BLaER1 (cell line): ENCODE results near the gene PPP1R13L.
"Not testable (repeated sequence)": the region's sequence is repeated elsewhere in the genome, so short reads cannot be mapped to it uniquely, and the experiment has no call there.

ENCODE experiments used
- H3K27ac ChIP-seq: shearing (Covaris generic); formaldehyde crosslinking; 2 replicates; pipeline ENCODE4 v1.8.1; 2022
- H3K27me3 ChIP-seq: shearing (Covaris generic); formaldehyde crosslinking; 2 replicates; pipeline ENCODE4 v1.8.1; 2022
- H3K36me3 ChIP-seq: shearing (Covaris generic); formaldehyde crosslinking; 2 replicates; pipeline ENCODE4 v1.8.1; 2022
- H3K4me1 ChIP-seq: shearing (Covaris generic); formaldehyde crosslinking; 2 replicates; pipeline ENCODE4 v1.8.1; 2022
- H3K4me2 ChIP-seq: shearing (Covaris generic); formaldehyde crosslinking; 2 replicates; pipeline ENCODE4 v1.8.1; 2022
- H3K4me3 ChIP-seq: shearing (Covaris generic); formaldehyde crosslinking; 2 replicates; pipeline ENCODE4 v1.8.1; 2022
- H3K9ac ChIP-seq: shearing (Covaris generic); formaldehyde crosslinking; 2 replicates; pipeline ENCODE4 v1.8.1; 2022
- H3K9me3 ChIP-seq: shearing (Covaris generic); formaldehyde crosslinking; 2 replicates; pipeline ENCODE4 v1.8.1; 2022
- H4K20me1 ChIP-seq: shearing (Covaris generic); formaldehyde crosslinking; 2 replicates; pipeline ENCODE4 v1.8.1; 2022
- Cebpa-rat ChIP-seq: shearing (Covaris generic); IDR thresholded peaks from 2 replicates; pipeline ENCODE4 v1.8.1; 2022

The PPP1R13L gene

DNA sequence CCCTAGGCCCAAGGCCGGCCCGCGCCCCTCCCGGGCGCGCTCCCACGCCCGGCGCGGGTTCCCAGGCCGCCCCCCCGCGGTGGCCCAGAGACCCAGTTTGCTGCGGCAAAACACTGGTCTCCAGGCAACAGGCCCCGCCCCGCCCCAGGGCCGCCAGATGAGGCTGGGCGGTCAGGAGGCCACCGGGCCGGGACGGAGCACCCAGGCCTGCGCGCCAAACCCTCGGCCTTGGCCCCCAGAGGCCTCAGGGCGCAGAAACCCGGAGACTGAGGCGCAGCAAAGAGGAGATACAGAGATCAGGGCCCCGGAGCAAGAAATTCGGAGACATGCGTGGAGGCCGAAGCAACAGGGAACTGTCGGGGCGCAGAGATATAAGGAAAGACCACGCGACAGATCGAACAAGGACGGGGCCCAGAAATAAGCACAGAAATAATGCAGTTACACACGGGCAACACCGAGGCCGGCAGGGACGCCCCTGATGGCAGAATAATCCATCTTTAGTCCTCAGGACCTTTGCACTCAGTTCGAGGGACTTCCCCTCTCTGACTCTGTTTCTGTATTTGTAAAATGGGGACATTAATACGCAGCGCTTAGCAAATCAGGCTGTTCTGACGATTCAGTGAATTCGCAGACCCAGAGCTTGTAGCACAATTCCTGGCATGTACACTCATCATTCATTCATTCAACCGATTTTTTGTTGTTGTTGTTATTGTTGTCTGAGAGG, 39.6 kb upstream of the PPP1R13L start:
- no peak for TF ChIP-seq Cebpa-rat
- H3K27ac ChIP-seq: peak overlapping the region; percentile 67
- H3K9ac ChIP-seq: peak overlapping the region; percentile 6; the same call in 1 of the 2 replicates
- peak overlapping the region; percentile 87 for H3K4me2 ChIP-seq
- H3K27me3 ChIP-seq: no peaks in the 10 kb centered on the region
- H3K4me1 ChIP-seq: peaks cover 63% of the 10 kb centered on the region
- no peaks in the 10 kb centered on the region for H3K36me3 ChIP-seq
- peak overlapping the region; percentile 62 for H3K4me3 ChIP-seq
- no peaks in the 10 kb centered on the region for H4K20me1 ChIP-seq
- no peaks in the 10 kb centered on the region for H3K9me3 ChIP-seq

DNA sequence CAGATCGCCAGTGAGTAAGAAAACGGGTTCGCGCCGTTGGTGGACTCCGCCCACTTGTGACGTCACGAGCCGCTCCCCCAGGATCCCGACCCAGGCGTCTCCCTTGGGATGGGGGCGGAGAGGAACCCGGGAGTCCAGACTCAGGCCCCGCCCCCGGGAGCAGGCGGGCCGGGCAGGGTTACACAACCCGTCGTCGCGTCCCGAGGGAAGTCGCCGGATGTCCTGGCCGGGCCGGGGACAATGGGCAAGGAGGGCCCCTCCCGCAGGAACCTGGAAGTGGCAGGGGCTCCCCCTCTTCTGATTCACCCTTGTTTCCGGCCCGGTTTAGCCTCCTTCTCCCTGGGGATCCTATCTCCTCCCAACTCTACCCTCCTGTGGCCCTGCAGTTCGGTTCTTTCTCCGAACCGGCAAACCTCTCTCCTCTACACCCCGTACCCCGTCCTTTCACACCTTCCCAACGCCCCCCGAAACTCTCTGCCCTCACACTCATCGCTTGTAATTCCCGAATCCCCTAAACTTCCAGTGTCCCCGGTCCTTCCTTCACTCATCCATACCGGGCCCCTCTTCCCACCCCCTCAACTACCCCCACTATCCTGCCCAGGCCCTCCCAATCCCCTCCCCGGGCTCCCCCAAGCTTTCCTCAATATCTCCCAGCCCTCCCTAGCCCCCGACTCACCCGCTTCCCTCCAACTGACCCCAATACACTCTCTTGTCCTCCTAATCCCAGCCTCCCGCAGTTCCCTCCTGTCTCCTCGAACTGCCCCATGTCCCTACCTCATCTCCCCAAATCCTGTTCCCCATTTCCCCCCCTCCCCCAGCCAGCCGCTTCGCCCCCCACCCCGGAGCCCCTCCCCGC, 38.8 kb upstream of the PPP1R13L start:
- peak overlapping the region; percentile 54 for H3K9ac ChIP-seq
- TF ChIP-seq Cebpa-rat: peak; percentile 92
- no peaks in the 10 kb centered on the region for H3K9me3 ChIP-seq
- H3K4me3 ChIP-seq: peak overlapping the region; percentile 66
- H4K20me1 ChIP-seq: no peaks in the 10 kb centered on the region
- H3K4me1 ChIP-seq: peaks cover 62% of the 10 kb centered on the region
- peak overlapping the region; percentile 85 for H3K27ac ChIP-seq
- peak overlapping the region; percentile 87 for H3K4me2 ChIP-seq
- no peaks in the 10 kb centered on the region for H3K36me3 ChIP-seq
- no peaks in the 10 kb centered on the region for H3K27me3 ChIP-seq

GRCh38 chr19:45442778-45443461, 38.1 kb upstream of the PPP1R13L start:
- Histone ChIP-seq H3K4me2 (peak overlapping the region; percentile 87), H4K20me1 (no peaks in the 10 kb centered on the region), H3K9ac (peak overlapping the region; percentile 54; the same call in 1 of the 2 replicates), H3K27me3 (no peaks in the 10 kb centered on the region), H3K4me3 (peak overlapping the region; percentile 66), H3K4me1 (peaks cover 61% of the 10 kb centered on the region), H3K36me3 (no peaks in the 10 kb centered on the region), H3K27ac (peak overlapping the region; percentile 85), H3K9me3 (no peaks in the 10 kb centered on the region)
- TF ChIP-seq Cebpa-rat: no peak

- peak overlapping the region; percentile 54; the same call in 1 of the 2 replicates for H3K9ac ChIP-seq
- H3K9me3 ChIP-seq: no peaks in the 10 kb centered on the region
- no peak for TF ChIP-seq Cebpa-rat
- H3K4me2 ChIP-seq: peak overlapping the region; percentile 87
- no peak overlapping the region for H3K4me3 ChIP-seq
- no peaks in the 10 kb centered on the region for H3K36me3 ChIP-seq
- H4K20me1 ChIP-seq: no peaks in the 10 kb centered on the region
- no peaks in the 10 kb centered on the region for H3K27me3 ChIP-seq
- peaks cover 61% of the 10 kb centered on the region for H3K4me1 ChIP-seq
- H3K27ac ChIP-seq: no peak overlapping the region
Observed at GRCh38 chr19:45442408-45442777, 37.5 kb upstream of the PPP1R13L start.

DNA sequence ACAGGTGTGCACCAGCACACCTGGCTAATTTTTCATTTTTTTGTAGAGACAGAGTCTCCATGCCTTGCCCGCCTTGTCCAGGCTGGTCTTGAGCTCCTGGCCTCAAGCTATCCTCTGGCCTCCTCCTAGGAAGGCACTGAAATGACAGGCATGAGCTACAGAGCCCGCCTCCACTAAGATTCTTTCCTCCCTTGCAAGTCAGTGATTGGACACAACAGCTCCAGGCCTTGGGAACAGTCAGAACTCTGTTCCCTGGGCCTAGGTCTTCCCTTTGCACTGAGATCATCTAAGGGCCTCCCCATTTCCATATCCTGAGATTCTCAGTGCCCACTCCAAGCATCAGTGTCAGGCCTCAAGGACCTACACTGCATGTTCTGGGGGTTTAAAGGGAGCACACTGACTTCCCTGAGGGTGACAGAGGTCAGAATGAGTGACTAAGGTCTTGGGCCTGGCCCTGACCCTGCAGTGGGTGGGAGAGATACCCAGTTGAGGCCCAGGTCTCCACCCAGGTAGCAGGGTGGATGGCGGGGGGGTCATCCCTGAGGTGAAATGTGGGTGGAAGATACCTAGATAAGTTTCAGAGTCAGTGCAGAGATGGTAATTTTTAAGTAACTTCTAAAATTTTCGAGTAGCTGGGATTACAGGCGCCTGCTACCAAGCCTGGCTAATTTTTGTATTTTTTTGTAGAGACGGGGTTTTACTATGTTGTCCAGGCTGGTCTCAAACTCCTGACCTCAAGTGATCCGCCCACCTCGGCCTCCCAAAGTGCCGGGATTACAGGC, 36.2 kb upstream of the PPP1R13L start:
- peak overlapping the region; percentile 71 for H3K4me2 ChIP-seq

DNA sequence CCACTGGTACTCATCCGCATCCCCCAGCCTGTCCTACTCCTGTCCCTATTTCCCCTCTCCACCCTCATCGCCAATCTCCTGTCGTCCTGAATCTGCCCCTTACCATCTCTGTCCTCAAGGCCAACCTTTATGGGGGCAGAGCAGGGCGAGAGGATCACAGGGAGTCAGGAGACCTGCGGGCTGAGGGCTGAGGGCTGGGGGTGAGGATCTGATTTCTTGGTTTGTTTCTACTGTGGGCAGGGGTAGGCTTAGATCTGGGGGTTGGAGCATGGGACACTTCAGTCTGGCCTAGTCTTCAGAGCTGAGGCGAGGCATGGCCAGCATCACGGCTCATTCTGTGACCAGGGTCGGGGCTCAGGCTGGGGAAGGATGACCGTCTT, 35.4 kb upstream of the PPP1R13L start:
- H3K27me3 ChIP-seq: no peaks in the 10 kb centered on the region
- peak overlapping the region; percentile 71 for H3K4me2 ChIP-seq
- H3K9me3 ChIP-seq: no peaks in the 10 kb centered on the region
- peak overlapping the region; percentile 93 for H3K27ac ChIP-seq
- TF ChIP-seq Cebpa-rat: no peak
- H3K9ac ChIP-seq: peak overlapping the region; percentile 89
- H3K4me3 ChIP-seq: peak overlapping the region; percentile 73
- no peaks in the 10 kb centered on the region for H4K20me1 ChIP-seq
- peaks cover 58% of the 10 kb centered on the region for H3K4me1 ChIP-seq
- H3K36me3 ChIP-seq: no peaks in the 10 kb centered on the region

More for the DNA sequence above, 36.2 kb upstream of the PPP1R13L start:
- H3K4me1 ChIP-seq: peaks cover 61% of the 10 kb centered on the region
- H3K27ac ChIP-seq: peak overlapping the region; percentile 93; the same call in 1 of the 2 replicates
- H3K27me3 ChIP-seq: no peaks in the 10 kb centered on the region
- no peaks in the 10 kb centered on the region for H3K36me3 ChIP-seq
- peak overlapping the region; percentile 89; the same call in 1 of the 2 replicates for H3K9ac ChIP-seq
- H3K4me3 ChIP-seq: no peak overlapping the region
- no peaks in the 10 kb centered on the region for H4K20me1 ChIP-seq
- TF ChIP-seq Cebpa-rat: no peak
- H3K9me3 ChIP-seq: no peaks in the 10 kb centered on the region

DNA sequence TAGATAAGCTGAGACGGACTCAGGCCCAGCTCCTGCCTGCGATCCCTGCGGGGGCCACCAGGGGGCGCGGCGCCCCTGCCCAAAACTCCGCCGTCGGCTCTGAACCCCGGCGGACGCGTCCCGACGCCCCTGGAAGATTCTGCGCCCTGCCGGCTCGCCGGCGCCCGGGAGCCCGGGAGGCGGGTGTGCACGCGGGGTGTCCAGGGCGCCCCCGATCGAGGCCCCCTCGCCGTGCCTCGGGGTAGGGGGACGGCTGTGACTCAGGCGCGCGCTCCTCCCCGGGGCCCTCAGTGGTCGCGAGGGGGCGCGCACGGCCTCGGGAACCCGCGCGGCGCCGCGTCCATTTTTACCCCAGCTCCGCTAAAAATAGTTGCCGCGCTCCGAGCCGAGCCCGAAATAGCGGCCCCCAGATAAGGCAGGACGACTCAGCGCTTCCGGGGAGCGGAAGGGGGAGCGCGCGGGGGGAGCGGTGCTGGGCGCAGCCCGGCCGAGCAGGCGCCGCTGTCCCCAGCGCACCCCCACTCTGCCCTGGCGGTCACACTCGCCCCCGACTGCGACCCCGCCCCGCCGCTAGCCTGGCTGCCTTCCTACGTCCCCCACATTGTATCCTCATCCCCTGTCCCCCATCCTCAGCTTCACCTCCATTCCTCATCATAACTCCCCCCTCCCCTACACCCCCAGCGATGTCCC, 34.8 kb upstream of the PPP1R13L start:
- TF ChIP-seq Cebpa-rat: no peak
- Histone ChIP-seq H3K4me3 (peak overlapping the region; percentile 73), H4K20me1 (no peaks in the 10 kb centered on the region), H3K27me3 (no peaks in the 10 kb centered on the region), H3K4me2 (peak overlapping the region; percentile 71), H3K27ac (peak overlapping the region; percentile 93), H3K4me1 (peaks cover 53% of the 10 kb centered on the region), H3K9me3 (no peaks in the 10 kb centered on the region), H3K36me3 (no peaks in the 10 kb centered on the region), H3K9ac (peak overlapping the region; percentile 89)

DNA sequence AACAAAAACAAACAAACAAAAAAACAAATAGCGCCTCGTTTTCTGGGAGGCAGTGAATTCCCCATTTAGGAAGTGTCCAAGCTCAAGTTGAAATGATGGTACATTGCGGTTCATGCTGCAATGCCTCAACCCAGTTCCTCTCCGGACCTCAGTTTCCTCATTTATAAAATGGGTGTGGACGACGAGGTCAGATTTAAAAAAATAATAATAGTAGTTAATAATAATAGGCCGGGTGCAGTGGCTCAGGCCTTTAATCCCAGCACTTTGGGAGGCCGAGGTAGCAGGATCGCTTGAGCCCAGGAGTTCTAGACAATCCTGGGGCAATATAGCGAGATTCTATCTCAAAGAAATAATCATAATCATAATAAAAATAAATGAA, 34.3 kb upstream of the PPP1R13L start:
- Histone ChIP-seq H3K4me2 (peak overlapping the region; percentile 71), H3K27me3 (no peaks in the 10 kb centered on the region), H3K4me1 (peaks cover 48% of the 10 kb centered on the region), H3K9ac (peak overlapping the region; percentile 89), H3K9me3 (no peaks in the 10 kb centered on the region), H4K20me1 (no peaks in the 10 kb centered on the region), H3K36me3 (no peaks in the 10 kb centered on the region), H3K27ac (peak overlapping the region; percentile 93), H3K4me3 (peak overlapping the region; percentile 73)
- TF ChIP-seq Cebpa-rat: no peak

- H3K4me1 ChIP-seq: peaks cover 34% of the 10 kb centered on the region
- no peak overlapping the region for H3K4me2 ChIP-seq
- H3K9ac ChIP-seq: no peak overlapping the region
- no peaks in the 10 kb centered on the region for H4K20me1 ChIP-seq
- H3K27ac ChIP-seq: no peak overlapping the region
- no peak for TF ChIP-seq Cebpa-rat
- no peak overlapping the region for H3K4me3 ChIP-seq
- H3K27me3 ChIP-seq: no peaks in the 10 kb centered on the region
- no peaks in the 10 kb centered on the region for H3K9me3 ChIP-seq
- H3K36me3 ChIP-seq: no peaks in the 10 kb centered on the region
Observed at GRCh38 chr19:45437328-45437727, 32.5 kb upstream of the PPP1R13L start.

DNA sequence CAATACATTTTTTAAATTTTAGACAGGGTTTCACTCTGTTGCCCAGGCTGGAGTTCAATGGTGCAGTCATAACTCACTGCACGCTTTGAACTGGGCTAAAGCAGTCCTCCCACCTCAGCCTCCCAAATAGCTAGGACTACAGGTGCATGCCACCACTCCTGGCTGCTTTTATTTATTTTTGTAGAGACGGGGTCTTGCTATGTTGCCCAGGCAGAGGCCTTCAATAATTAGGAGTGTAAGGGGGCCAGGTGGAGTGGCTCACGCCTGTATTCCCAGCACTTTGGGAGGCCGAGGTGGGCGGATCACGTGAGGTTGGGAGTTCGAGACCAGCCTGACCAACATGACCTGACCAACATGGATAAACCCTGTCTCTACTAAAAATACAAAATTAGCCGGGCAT, 27.7 kb upstream of the PPP1R13L start:
- not testable (repeated sequence) for H3K4me2 ChIP-seq, H3K27me3 ChIP-seq, H3K27ac ChIP-seq, H3K4me3 ChIP-seq, H4K20me1 ChIP-seq, H3K9me3 ChIP-seq, H3K9ac ChIP-seq, H3K36me3 ChIP-seq
- peaks cover 14% of the 10 kb centered on the region for H3K4me1 ChIP-seq

DNA sequence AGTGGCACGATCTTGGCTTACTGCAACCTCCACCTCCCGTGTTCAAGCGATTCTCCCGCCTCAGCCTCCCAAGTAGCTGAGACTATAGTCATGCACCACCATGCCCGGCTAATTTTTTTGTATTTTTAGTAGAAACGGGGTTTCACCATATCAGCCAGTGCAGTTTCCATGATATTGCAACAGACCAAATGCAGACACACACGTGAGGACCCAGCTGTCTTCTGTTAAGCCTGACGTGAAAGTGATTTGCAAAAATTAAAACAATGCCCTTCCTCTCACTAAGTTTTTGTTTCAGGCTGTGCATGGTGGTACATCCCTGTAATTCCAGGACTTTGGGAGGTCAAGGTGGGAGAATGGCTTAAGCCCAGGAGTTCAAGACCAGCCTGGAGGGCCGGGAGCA, 26.1 kb upstream of the PPP1R13L start:
- not testable (repeated sequence) for H3K4me3 ChIP-seq, H3K4me2 ChIP-seq, H3K9ac ChIP-seq, H4K20me1 ChIP-seq, H3K27ac ChIP-seq, H3K9me3 ChIP-seq, H3K36me3 ChIP-seq, H3K27me3 ChIP-seq
- peaks cover 20% of the 10 kb centered on the region for H3K4me1 ChIP-seq

DNA sequence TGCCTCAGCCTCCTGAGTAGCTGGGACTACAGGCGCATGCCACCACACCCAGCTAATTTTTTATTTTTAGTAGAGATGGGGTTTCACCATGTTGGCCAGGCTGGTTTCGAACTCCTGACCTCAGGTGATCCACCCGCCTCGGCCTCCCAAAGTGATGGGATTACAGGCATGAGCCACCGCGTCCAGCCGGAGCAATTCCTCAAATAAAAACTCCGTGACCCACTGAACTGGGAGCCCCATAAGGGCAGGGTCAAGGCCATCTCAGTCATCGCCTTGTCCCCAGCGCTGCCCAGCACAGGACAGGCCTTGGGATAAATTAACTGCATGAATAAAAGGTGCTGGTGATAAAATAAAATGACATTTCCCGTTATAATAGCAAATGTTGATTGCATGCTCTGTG, 25.0 kb upstream of the PPP1R13L start:
- not testable (repeated sequence) for H4K20me1 ChIP-seq, H3K4me3 ChIP-seq, H3K36me3 ChIP-seq, H3K27ac ChIP-seq, H3K9me3 ChIP-seq, H3K9ac ChIP-seq, H3K27me3 ChIP-seq, H3K4me2 ChIP-seq
- H3K4me1 ChIP-seq: peaks cover 26% of the 10 kb centered on the region
